Mesodermal cell (in vitro differentiated cells): Measurements from ENCODE around the gene LAMP1.
"Not testable (repeated sequence)": the region's sequence is repeated elsewhere in the genome, so short reads cannot be mapped to it uniquely, and the experiment has no call there.

Experiments used
- H3K27ac ChIP-seq: 2 replicates; pipeline ENCODE4 v1.7.0; 2013; ENCODE audit warnings: mild to moderate bottlenecking, low read depth, low read length, moderate library complexity; ENCODE audit not compliant: severe bottlenecking
- H3K36me3 ChIP-seq: 2 replicates; pipeline ENCODE4 v1.7.1; 2013; ENCODE audit warnings: mild to moderate bottlenecking, low read length, moderate library complexity; ENCODE audit not compliant: control insufficient read depth, insufficient read depth
- H3K4me1 ChIP-seq: one replicate; pipeline ENCODE4 v1.7.1; 2013; ENCODE audit warnings: mild to moderate bottlenecking, low read length; ENCODE audit not compliant: insufficient read depth, control insufficient read depth, poor library complexity, severe bottlenecking
- H3K4me3 ChIP-seq: 2 replicates; pipeline ENCODE4 v1.7.0; 2013; ENCODE audit warnings: low read length, control low read depth, mild to moderate bottlenecking; ENCODE audit not compliant: insufficient read depth, poor library complexity, severe bottlenecking; ENCODE audit errors: extremely low read depth
- H3K9me3 ChIP-seq: 2 replicates; pipeline ENCODE4 v1.7.1; 2013; ENCODE audit warnings: mild to moderate bottlenecking, low read length, moderate library complexity; ENCODE audit not compliant: control insufficient read depth
- WGBS, 2 experiments: methylation state at CpG; one replicate each; pipeline ENCODE4 v1.1.5; 2013; ENCODE audit warnings: missing lambda C conversion rate in 2 of 2; ENCODE audit not compliant: insufficient coverage in 2 of 2; 5-methylcytosine and 5-hydroxymethylcytosine counted together

LAMP1 gene

GRCh38 chr13:113297370-113298042 is 467 bp downstream of the LAMP1 start:
- Histone ChIP-seq H3K4me1 (no peaks in the 10 kb centered on the region), H3K36me3 (peaks cover 11% of the 10 kb centered on the region), H3K4me3 (peak overlapping the region; percentile 91), H3K27ac (peak overlapping the region; percentile 62), H3K9me3 (no peaks in the 10 kb centered on the region)
- WGBS, 2 experiments, result 0 to 1% methylated on average over 41 to 46 of the region's 58 CpGs

GRCh38 chr13:113298043-113298945 is 1.3 kb downstream of the LAMP1 start:
- Histone ChIP-seq H3K9me3 (no peaks in the 10 kb centered on the region), H3K4me3 (peak overlapping the region; percentile 91), H3K4me1 (no peaks in the 10 kb centered on the region), H3K36me3 (peaks cover 17% of the 10 kb centered on the region), H3K27ac (no peak overlapping the region)
- WGBS, 2 experiments, result 48 to 49% methylated on average over 12 to 14 of the region's 19 CpGs

GRCh38 chr13:113299951-113300350 is 2.9 kb downstream of the LAMP1 start:
- Histone ChIP-seq H3K36me3 (peaks cover 17% of the 10 kb centered on the region), H3K4me1 (no peaks in the 10 kb centered on the region), H3K9me3 (no peaks in the 10 kb centered on the region), H3K27ac (no peak overlapping the region), H3K4me3 (no peak overlapping the region)
- WGBS, 2 experiments, result 86 to 96% methylated on average over 6 to 7 of the region's 7 CpGs

- H3K4me1 ChIP-seq, result no peaks in the 10 kb centered on the region
- no peak overlapping the region for H3K27ac ChIP-seq
- WGBS, 2 experiments, result 93 to 96% methylated on average over 6 to 7 of the region's 7 CpGs
- peaks cover 24% of the 10 kb centered on the region for H3K36me3 ChIP-seq
- no peaks in the 10 kb centered on the region for H3K9me3 ChIP-seq
- H3K4me3 ChIP-seq, result no peak overlapping the region
Observed at GRCh38 chr13:113302986-113303385, 5.9 kb downstream of the LAMP1 start.

GRCh38 chr13:113304121-113304520 is 7.1 kb downstream of the LAMP1 start:
- WGBS, 2 experiments, result 92 to 93% methylated on average over 6 of the region's 7 CpGs
- Histone ChIP-seq H3K4me1 (no peaks in the 10 kb centered on the region), H3K27ac (no peak overlapping the region), H3K4me3 (no peak overlapping the region), H3K36me3 (peaks cover 25% of the 10 kb centered on the region), H3K9me3 (no peaks in the 10 kb centered on the region)

GRCh38 chr13:113305208-113305607 is 8.2 kb downstream of the LAMP1 start:
- H3K4me3 ChIP-seq, result no peak overlapping the region
- H3K9me3 ChIP-seq, result no peaks in the 10 kb centered on the region
- H3K4me1 ChIP-seq, result no peaks in the 10 kb centered on the region
- H3K36me3 ChIP-seq, result peaks cover 32% of the 10 kb centered on the region
- no peak overlapping the region for H3K27ac ChIP-seq
- WGBS, 2 experiments, result 78 to 87% methylated on average over 5 to 7 of the region's 7 CpGs

GRCh38 chr13:113307491-113307890 is 10.5 kb downstream of the LAMP1 start:
- no peaks in the 10 kb centered on the region for H3K9me3 ChIP-seq
- H3K4me3 ChIP-seq, result no peak overlapping the region
- no peaks in the 10 kb centered on the region for H3K4me1 ChIP-seq
- H3K36me3 ChIP-seq, result peaks cover 47% of the 10 kb centered on the region
- no peak overlapping the region for H3K27ac ChIP-seq

- H3K27ac ChIP-seq, result no peak overlapping the region
- no peak overlapping the region for H3K4me3 ChIP-seq
- WGBS, 2 experiments, result 98 to 100% methylated on average over 2 to 6 of the region's 6 CpGs
- no peaks in the 10 kb centered on the region for H3K4me1 ChIP-seq
- H3K9me3 ChIP-seq, result no peaks in the 10 kb centered on the region
- H3K36me3 ChIP-seq, result peaks cover 47% of the 10 kb centered on the region
Observed at GRCh38 chr13:113309473-113309872, 12.4 kb downstream of the LAMP1 start.

- H3K4me3 ChIP-seq, H3K4me1 ChIP-seq, H3K9me3 ChIP-seq, H3K27ac ChIP-seq: not testable (repeated sequence)
- WGBS, 2 experiments, result 94 to 98% methylated on average over 13 to 18 of the region's 20 CpGs
- H3K36me3 ChIP-seq, result peaks cover 57% of the 10 kb centered on the region
Observed at GRCh38 chr13:113314112-113314511, 17.1 kb downstream of the LAMP1 start.

- H3K4me3 ChIP-seq, H3K27ac ChIP-seq, H3K9me3 ChIP-seq, H3K4me1 ChIP-seq: not testable (repeated sequence)
- 94 to 98% methylated on average over 12 to 15 of the region's 23 CpGs for WGBS, 2 experiments
- peaks cover 59% of the 10 kb centered on the region for H3K36me3 ChIP-seq
Observed at GRCh38 chr13:113314895-113315470, 17.9 kb downstream of the LAMP1 start.
